ENCODE data around the gene WASHC2A.
"Not testable (repeated sequence)": the region's sequence is repeated elsewhere in the genome, so short reads cannot be mapped to it uniquely, and the experiment has no call there.

DNA sequence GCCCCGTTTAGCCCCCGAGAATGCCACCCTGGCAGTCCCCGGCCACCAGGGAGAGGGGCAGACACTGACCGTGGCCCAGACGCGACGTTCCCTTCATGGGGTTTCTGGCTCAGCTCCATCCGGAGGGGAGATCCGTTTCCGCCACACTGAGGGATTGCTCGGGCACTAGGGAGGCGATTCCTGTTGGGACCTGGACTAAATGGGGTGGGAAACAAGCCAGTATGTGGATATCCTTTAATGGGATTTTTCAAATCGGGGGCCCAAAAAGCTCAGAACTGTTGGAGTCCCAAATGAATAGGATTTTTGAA, 552 bp downstream of the WASHC2A start:
- TF ChIP-seq, protein P1, sequence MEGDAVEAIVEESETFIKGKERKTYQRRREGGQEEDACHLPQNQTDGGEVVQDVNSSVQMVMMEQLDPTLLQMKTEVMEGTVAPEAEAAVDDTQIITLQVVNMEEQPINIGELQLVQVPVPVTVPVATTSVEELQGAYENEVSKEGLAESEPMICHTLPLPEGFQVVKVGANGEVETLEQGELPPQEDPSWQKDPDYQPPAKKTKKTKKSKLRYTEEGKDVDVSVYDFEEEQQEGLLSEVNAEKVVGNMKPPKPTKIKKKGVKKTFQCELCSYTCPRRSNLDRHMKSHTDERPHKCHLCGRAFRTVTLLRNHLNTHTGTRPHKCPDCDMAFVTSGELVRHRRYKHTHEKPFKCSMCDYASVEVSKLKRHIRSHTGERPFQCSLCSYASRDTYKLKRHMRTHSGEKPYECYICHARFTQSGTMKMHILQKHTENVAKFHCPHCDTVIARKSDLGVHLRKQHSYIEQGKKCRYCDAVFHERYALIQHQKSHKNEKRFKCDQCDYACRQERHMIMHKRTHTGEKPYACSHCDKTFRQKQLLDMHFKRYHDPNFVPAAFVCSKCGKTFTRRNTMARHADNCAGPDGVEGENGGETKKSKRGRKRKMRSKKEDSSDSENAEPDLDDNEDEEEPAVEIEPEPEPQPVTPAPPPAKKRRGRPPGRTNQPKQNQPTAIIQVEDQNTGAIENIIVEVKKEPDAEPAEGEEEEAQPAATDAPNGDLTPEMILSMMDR (IDR thresholded peaks at IDR 0.05) = not testable (repeated sequence)
- not testable (repeated sequence) for TF ChIP-seq EP300, POLR2A (IDR thresholded peaks at IDR 0.05)

Data from upper lobe of left lung (tissue), 4 donors.